KMS-11 (cell line): ENCODE data around the gene RIPOR1.

Source experiments
- H2AFZ ChIP-seq: fragments of 200-600 bp; sonication (generic); 2 replicates; pipeline ENCODE4 v1.6.1; 2016; ENCODE audit warnings: antibody characterized with exemption, mixed run types, low read depth
- H3K27ac ChIP-seq: fragments of 200-600 bp; sonication (generic); 2 replicates; pipeline ENCODE4 v1.6.1; 2016; ENCODE audit warnings: mild to moderate bottlenecking, mixed run types
- H3K27me3 ChIP-seq: fragments of 200-600 bp; sonication (generic); 2 replicates; pipeline ENCODE4 v1.6.1; 2017; ENCODE audit warnings: mild to moderate bottlenecking, low read depth, mixed run types, moderate library complexity; ENCODE audit not compliant: insufficient read depth
- H3K36me3 ChIP-seq: fragments of 200-600 bp; sonication (generic); 2 replicates; pipeline ENCODE4 v1.6.1; 2017; ENCODE audit warnings: mild to moderate bottlenecking, mixed run types; ENCODE audit not compliant: insufficient read depth
- H3K4me1 ChIP-seq: fragments of 200-600 bp; sonication (generic); 2 replicates; pipeline ENCODE4 v1.6.1; 2016; ENCODE audit warnings: mild to moderate bottlenecking, low read depth, mixed run types; ENCODE audit not compliant: poor library complexity, severe bottlenecking
- H3K4me2 ChIP-seq: fragments of 200-600 bp; sonication (generic); 2 replicates; pipeline ENCODE4 v1.7.0; 2016; ENCODE audit warnings: mild to moderate bottlenecking, mixed run types
- H3K4me3 ChIP-seq: fragments of 200-600 bp; sonication (generic); IDR thresholded peaks from 2 replicates; pipeline ENCODE4 v1.6.1; 2017; ENCODE audit warnings: low read depth, low read length, mixed read lengths; ENCODE audit not compliant: insufficient read depth
- H3K79me2 ChIP-seq: fragments of 200-600 bp; sonication (generic); 2 replicates; pipeline ENCODE4 v1.6.1; 2016; ENCODE audit warnings: low read depth, mixed run types; ENCODE audit not compliant: insufficient read depth
- H3K9ac ChIP-seq: fragments of 200-600 bp; sonication (generic); 2 replicates; pipeline ENCODE4 v1.6.1; 2016; ENCODE audit warnings: mild to moderate bottlenecking, mixed run types
- H4K20me1 ChIP-seq: fragments of 200-600 bp; sonication (generic); 2 replicates; pipeline ENCODE4 v1.6.1; 2016; ENCODE audit warnings: mild to moderate bottlenecking, mixed run types; ENCODE audit not compliant: insufficient read depth
- TF ChIP-seq, protein P1 (sequence below): fragments of 200-600 bp; sonication (generic); conservative IDR thresholded peaks from 2 replicates; pipeline ENCODE4 v1.6.1; 2017; ENCODE audit warnings: low read depth, mild to moderate bottlenecking, antibody characterized with exemption, low read length, moderate library complexity, mixed read lengths

RIPOR1 gene

DNA sequence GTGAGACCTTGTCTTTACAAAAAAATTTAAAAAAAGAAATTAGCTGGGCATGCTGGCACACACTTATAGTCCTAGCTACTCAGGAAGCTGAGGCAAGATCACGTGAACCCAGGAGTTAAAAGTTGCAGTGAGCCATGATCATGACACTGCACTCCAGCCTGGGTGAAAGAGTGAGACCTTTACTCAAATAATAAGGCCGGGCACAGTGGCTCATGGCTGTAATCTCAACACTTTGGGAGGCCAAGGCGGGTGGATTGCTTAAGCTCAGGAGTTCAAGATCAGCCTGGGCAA is 11.5 kb upstream of the RIPOR1 start:
- TF ChIP-seq, protein P1, sequence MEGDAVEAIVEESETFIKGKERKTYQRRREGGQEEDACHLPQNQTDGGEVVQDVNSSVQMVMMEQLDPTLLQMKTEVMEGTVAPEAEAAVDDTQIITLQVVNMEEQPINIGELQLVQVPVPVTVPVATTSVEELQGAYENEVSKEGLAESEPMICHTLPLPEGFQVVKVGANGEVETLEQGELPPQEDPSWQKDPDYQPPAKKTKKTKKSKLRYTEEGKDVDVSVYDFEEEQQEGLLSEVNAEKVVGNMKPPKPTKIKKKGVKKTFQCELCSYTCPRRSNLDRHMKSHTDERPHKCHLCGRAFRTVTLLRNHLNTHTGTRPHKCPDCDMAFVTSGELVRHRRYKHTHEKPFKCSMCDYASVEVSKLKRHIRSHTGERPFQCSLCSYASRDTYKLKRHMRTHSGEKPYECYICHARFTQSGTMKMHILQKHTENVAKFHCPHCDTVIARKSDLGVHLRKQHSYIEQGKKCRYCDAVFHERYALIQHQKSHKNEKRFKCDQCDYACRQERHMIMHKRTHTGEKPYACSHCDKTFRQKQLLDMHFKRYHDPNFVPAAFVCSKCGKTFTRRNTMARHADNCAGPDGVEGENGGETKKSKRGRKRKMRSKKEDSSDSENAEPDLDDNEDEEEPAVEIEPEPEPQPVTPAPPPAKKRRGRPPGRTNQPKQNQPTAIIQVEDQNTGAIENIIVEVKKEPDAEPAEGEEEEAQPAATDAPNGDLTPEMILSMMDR = no peak
- Histone ChIP-seq H3K79me2 (no peaks in the 10 kb centered on the region), H3K27ac (no peak overlapping the region), H3K4me1 (peaks cover 15% of the 10 kb centered on the region), H3K36me3 (no peaks in the 10 kb centered on the region), H3K4me2 (no peak overlapping the region), H4K20me1 (no peaks in the 10 kb centered on the region), H2AFZ (no peak overlapping the region), H3K9ac (no peak overlapping the region), H3K27me3 (no peaks in the 10 kb centered on the region), H3K4me3 (no peak overlapping the region)

DNA sequence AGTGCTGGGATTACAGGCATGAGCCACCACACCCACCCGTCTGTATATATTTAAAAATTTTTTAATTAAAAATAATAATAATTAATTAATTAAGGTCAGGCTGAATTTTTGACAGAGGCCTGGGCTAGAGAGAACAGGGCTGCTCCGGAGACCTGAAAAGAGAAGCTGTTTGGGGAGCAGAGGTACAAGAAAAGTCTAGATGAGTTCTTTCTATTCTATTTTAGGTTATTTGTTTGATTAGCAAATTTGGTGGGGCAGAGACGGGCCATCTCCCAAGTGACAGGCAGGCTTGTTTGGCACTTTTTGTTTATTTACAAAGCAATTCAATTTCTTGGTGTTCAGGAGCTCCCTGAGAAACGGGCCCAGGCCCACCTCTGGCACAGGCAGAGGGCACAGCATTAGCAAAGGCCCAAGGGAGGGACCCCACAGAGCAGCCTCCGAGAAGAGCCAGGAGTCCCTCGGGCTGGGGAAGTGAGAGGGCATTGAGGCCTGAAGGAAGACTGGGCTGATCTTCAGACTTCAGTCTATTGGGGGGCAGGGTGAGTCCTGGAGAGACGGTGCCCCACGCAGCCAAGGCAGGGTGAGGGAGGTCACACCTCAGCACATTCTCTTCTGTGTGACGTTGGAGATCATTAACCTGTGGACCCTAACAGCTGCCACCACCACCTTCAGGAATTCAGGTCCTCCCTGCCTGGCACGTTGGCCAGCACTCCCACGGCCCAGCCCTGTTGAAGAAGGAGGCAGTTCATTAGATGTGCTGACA is 10.8 kb upstream of the RIPOR1 start:
- H3K27ac ChIP-seq = no peak overlapping the region
- TF ChIP-seq, protein P1 = no peak
- H3K4me2 ChIP-seq = no peak overlapping the region
- no peak overlapping the region for H2AFZ ChIP-seq
- peaks cover 15% of the 10 kb centered on the region for H3K4me1 ChIP-seq
- H3K27me3 ChIP-seq = no peaks in the 10 kb centered on the region
- H3K36me3 ChIP-seq = no peaks in the 10 kb centered on the region
- no peak overlapping the region for H3K4me3 ChIP-seq
- no peaks in the 10 kb centered on the region for H4K20me1 ChIP-seq
- no peaks in the 10 kb centered on the region for H3K79me2 ChIP-seq
- H3K9ac ChIP-seq = no peak overlapping the region

DNA sequence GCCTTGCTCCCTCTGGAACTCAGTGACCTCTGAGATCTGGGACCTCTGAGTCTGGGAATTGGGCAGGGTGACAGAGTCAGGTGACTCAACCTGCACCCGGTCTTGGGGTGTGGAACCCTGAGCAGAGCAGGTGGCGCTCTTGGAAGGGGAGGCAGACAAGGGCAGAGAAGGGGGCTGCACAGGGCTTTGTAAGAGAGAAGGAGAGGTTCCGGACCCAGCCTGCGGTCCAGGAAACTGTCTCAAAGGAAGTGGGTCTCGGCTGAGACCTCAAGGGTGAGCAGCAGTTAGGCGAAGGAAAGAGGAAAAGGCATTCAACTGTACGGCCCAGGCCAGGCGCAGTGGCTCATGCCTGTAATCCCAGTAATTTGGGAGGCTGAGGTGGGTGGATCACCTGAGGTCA is 10.0 kb upstream of the RIPOR1 start:
- H3K9ac ChIP-seq = no peak overlapping the region
- H3K27ac ChIP-seq = no peak overlapping the region
- H3K27me3 ChIP-seq = no peaks in the 10 kb centered on the region
- H3K4me2 ChIP-seq = no peak overlapping the region
- H3K36me3 ChIP-seq = no peaks in the 10 kb centered on the region
- TF ChIP-seq, protein P1 = no peak
- no peak overlapping the region for H3K4me3 ChIP-seq
- H2AFZ ChIP-seq = no peak overlapping the region
- H4K20me1 ChIP-seq = no peaks in the 10 kb centered on the region
- H3K79me2 ChIP-seq = no peaks in the 10 kb centered on the region
- peaks cover 15% of the 10 kb centered on the region for H3K4me1 ChIP-seq

DNA sequence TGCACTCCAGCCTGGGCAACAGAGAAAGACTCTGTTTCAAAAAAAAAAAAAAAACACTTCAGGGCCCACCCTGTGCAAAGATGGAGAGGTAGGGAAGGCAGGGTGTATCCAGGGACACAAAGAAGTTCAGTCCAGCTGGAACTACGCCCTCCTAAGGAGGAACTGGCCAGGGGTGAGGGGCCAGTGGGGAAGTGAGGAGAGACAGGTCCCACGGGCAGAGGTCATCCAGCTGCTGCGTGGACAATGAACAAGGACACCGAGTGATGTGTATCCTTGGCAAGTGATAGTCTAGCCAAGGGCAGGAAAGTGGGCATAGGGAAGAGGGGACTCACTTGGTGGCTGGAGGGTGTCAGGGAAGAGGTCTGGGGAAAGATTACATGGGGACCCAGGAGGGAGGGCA is 9.4 kb upstream of the RIPOR1 start:
- Histone ChIP-seq H4K20me1 (no peaks in the 10 kb centered on the region), H3K4me3 (no peak overlapping the region), H2AFZ (no peak overlapping the region), H3K36me3 (no peaks in the 10 kb centered on the region), H3K4me2 (no peak overlapping the region), H3K27ac (no peak overlapping the region), H3K79me2 (no peaks in the 10 kb centered on the region), H3K9ac (no peak overlapping the region), H3K4me1 (peaks cover 9% of the 10 kb centered on the region), H3K27me3 (no peaks in the 10 kb centered on the region)
- TF ChIP-seq, protein P1 = no peak
